CD1c-positive myeloid dendritic cell (primary cell): ENCODE measurements around the gene SPEN.

Experiments used
- DNase-seq: peaks from one replicate; pipeline ENCODE4 v3.0.0-alpha.2; 2016; ENCODE audit errors: extremely low spot score

Gene SPEN

GRCh38 chr1:15937146-15937545 is 89.6 kb downstream of the SPEN start:
- no peak for DNase-seq

GRCh38 chr1:15937706-15938168 is 90.2 kb downstream of the SPEN start:
- peak; percentile 42 for DNase-seq

- DNase-seq = no peak
Observed at GRCh38 chr1:15938628-15939161, 91.2 kb downstream of the SPEN start.

- DNase-seq = peak; percentile 9
Observed at GRCh38 chr1:15939181-15940109, 91.9 kb downstream of the SPEN start.

GRCh38 chr1:15940110-15941043 is 92.9 kb downstream of the SPEN start:
- no peak for DNase-seq

- DNase-seq = no peak
Observed at GRCh38 chr1:15941044-15941840, 93.7 kb downstream of the SPEN start.

GRCh38 chr1:15941899-15942660 is 94.6 kb downstream of the SPEN start:
- DNase-seq = no peak

- no peak for DNase-seq
Observed at GRCh38 chr1:15942661-15943327, 95.3 kb downstream of the SPEN start.

- DNase-seq = no peak
Observed at GRCh38 chr1:15943328-15943991, 96.0 kb downstream of the SPEN start.

GRCh38 chr1:15943992-15944307 is 96.4 kb downstream of the SPEN start:
- DNase-seq = no peak

GRCh38 chr1:15944308-15945010 is 97.0 kb downstream of the SPEN start:
- DNase-seq = no peak

- no peak for DNase-seq
Observed at GRCh38 chr1:15945011-15945831, 97.7 kb downstream of the SPEN start.

GRCh38 chr1:15945832-15946448 is 98.4 kb downstream of the SPEN start:
- DNase-seq = no peak

GRCh38 chr1:15946571-15947381 is 99.3 kb downstream of the SPEN start:
- no peak for DNase-seq

- no peak for DNase-seq
Observed at GRCh38 chr1:15947382-15948090, 100.0 kb downstream of the SPEN start.

GRCh38 chr1:15948091-15948591 is 100.6 kb downstream of the SPEN start:
- DNase-seq = no peak
